ENCODE measurements around the gene ZNF23.

GRCh38 chr16:71453036-71453435 lies 9.0 kb downstream of the ZNF23 start:
- TF ChIP-seq GATA3 (IDR thresholded peaks at IDR 0.05; ENCODE audit: low read depth, low read length) (no peak), GATA2 (IDR thresholded peaks at IDR 0.05; ENCODE audit: low read depth, low read length) (no peak)

All from SH-SY5Y (cell line).